NOMO-1 (cell line): ENCODE measurements around the gene CHRNA10.

Experiments used
- DNase-seq, 2 experiments: peaks; one replicate each; lab custom pipeline; 2025; ENCODE audit not compliant: unreplicated experiment in 2 of 2; lab: John Stamatoyannopoulos, UW

Gene CHRNA10

GRCh38 chr11:3671334-3672254, at the start of gene CHRNA10:
Gene CHRNA10, minus strand, starts transcription at chr11:3671384. Its CDS starts 72 bp downstream, at chr11:3671312.
- no peak for DNase-seq

- DNase-seq = no peak
Observed at GRCh38 chr11:3712274-3712673, 41.1 kb upstream of the CHRNA10 start.

- no peak for DNase-seq
Observed at GRCh38 chr11:3710485-3711259, 39.5 kb upstream of the CHRNA10 start.

GRCh38 chr11:3709977-3710376, 38.8 kb upstream of the CHRNA10 start:
- no peak for DNase-seq

- DNase-seq = no peak
Observed at GRCh38 chr11:3707176-3707575, 36.0 kb upstream of the CHRNA10 start.

GRCh38 chr11:3703383-3703782, 32.2 kb upstream of the CHRNA10 start:
- DNase-seq = no peak

- no peak for DNase-seq
Observed at GRCh38 chr11:3700910-3701309, 29.7 kb upstream of the CHRNA10 start.

GRCh38 chr11:3700410-3700809, 29.2 kb upstream of the CHRNA10 start:
- DNase-seq = no peak

GRCh38 chr11:3686751-3687150, 15.6 kb upstream of the CHRNA10 start:
- DNase-seq = no peak

GRCh38 chr11:3685923-3686322, 14.7 kb upstream of the CHRNA10 start:
- DNase-seq = no peak

- DNase-seq = no peak
Observed at GRCh38 chr11:3684819-3685172, 13.6 kb upstream of the CHRNA10 start.

- DNase-seq = no peak
Observed at GRCh38 chr11:3684129-3684818, 13.1 kb upstream of the CHRNA10 start.

- DNase-seq = no peak
Observed at GRCh38 chr11:3683039-3683438, 11.9 kb upstream of the CHRNA10 start.

- no peak for DNase-seq
Observed at GRCh38 chr11:3679077-3679476, 7.9 kb upstream of the CHRNA10 start.

- DNase-seq = no peak
Observed at GRCh38 chr11:3675971-3676370, 4.8 kb upstream of the CHRNA10 start.

- no peak for DNase-seq
Observed at GRCh38 chr11:3674189-3674588, 3.0 kb upstream of the CHRNA10 start.

GRCh38 chr11:3669742-3670183, 1.4 kb downstream of the CHRNA10 start:
- DNase-seq = no peak

GRCh38 chr11:3669128-3669527, 2.1 kb downstream of the CHRNA10 start:
- DNase-seq = no peak

- no peak for DNase-seq
Observed at GRCh38 chr11:3667149-3668035, 3.8 kb downstream of the CHRNA10 start.

GRCh38 chr11:3666023-3666530, 5.1 kb downstream of the CHRNA10 start:
- no peak for DNase-seq
